NOMO-1 (cell line): ENCODE results near the gene TBC1D8.
A peak's percentile ranks its signal among the peaks of the same experiment; 100 is the strongest.

Experiments used
- DNase-seq, 2 experiments: peaks; one replicate each; lab custom pipeline; 2025; ENCODE audit not compliant: unreplicated experiment in 2 of 2; lab: John Stamatoyannopoulos, UW

TBC1D8 gene

GRCh38 chr2:100984892-100985307, 166.3 kb downstream of the TBC1D8 start:
- DNase-seq: peak; percentile 31 to 62

GRCh38 chr2:100983684-100984310, 167.4 kb downstream of the TBC1D8 start:
- no peak for DNase-seq

- no peak for DNase-seq
Measured at GRCh38 chr2:100983201-100983600, 168.0 kb downstream of the TBC1D8 start.

- DNase-seq: no peak
Measured at GRCh38 chr2:100982431-100982861, 168.7 kb downstream of the TBC1D8 start.

- DNase-seq: no peak
Measured at GRCh38 chr2:100981011-100981410, 170.2 kb downstream of the TBC1D8 start.

- DNase-seq: no peak
Measured at GRCh38 chr2:100980046-100980445, 171.1 kb downstream of the TBC1D8 start.

- no peak for DNase-seq
Measured at GRCh38 chr2:100978582-100979191, 172.5 kb downstream of the TBC1D8 start.

- DNase-seq: no peak
Measured at GRCh38 chr2:100977511-100977910, 173.7 kb downstream of the TBC1D8 start.

GRCh38 chr2:100976645-100977391, 174.4 kb downstream of the TBC1D8 start:
- no peak for DNase-seq

- DNase-seq: no peak
Measured at GRCh38 chr2:100976061-100976460, 175.1 kb downstream of the TBC1D8 start.

GRCh38 chr2:100975521-100975785, 175.7 kb downstream of the TBC1D8 start:
- no peak for DNase-seq

- DNase-seq: no peak
Measured at GRCh38 chr2:100974712-100975520, 176.3 kb downstream of the TBC1D8 start.

- no peak for DNase-seq
Measured at GRCh38 chr2:100972452-100972851, 178.7 kb downstream of the TBC1D8 start.

- no peak for DNase-seq
Measured at GRCh38 chr2:100971221-100971620, 180.0 kb downstream of the TBC1D8 start.

- no peak for DNase-seq
Measured at GRCh38 chr2:100969998-100970397, 181.2 kb downstream of the TBC1D8 start.

- DNase-seq: no peak
Measured at GRCh38 chr2:100968146-100969145, 182.7 kb downstream of the TBC1D8 start.

GRCh38 chr2:100967716-100968115, 183.5 kb downstream of the TBC1D8 start:
- no peak for DNase-seq

GRCh38 chr2:100965596-100965995, 185.6 kb downstream of the TBC1D8 start:
- DNase-seq: no peak

- no peak for DNase-seq
Measured at GRCh38 chr2:100964681-100965169, 186.5 kb downstream of the TBC1D8 start.

GRCh38 chr2:100964222-100964621, 187.0 kb downstream of the TBC1D8 start:
- no peak for DNase-seq
